Measurements from ENCODE around the gene TGFBR2.
A peak's percentile ranks its signal among the peaks of the same experiment; 100 is the strongest.
"Not testable (repeated sequence)": the region's sequence is repeated elsewhere in the genome, so short reads cannot be mapped to it uniquely, and the experiment has no call there.

The TGFBR2 gene

GRCh38 chr3:30662836-30663235, 56.4 kb downstream of the TGFBR2 start:
- WGBS: 68% methylated on average over 3 of the region's 3 CpGs
- H3K4me1 ChIP-seq (ENCODE audit: insufficient read depth, low read length): peaks cover 88% of the 10 kb centered on the region
- H3K9ac ChIP-seq (ENCODE audit: low read depth, low read length): no peak overlapping the region
- no peaks in the 10 kb centered on the region for H3K27me3 ChIP-seq (ENCODE audit: insufficient read depth, low read length)
- no peak overlapping the region for H3K27ac ChIP-seq (ENCODE audit: low read depth, low read length)
- no peak overlapping the region for H3K4me3 ChIP-seq (ENCODE audit: low read length)
- 0 out of 2 replicates have a peak, but pooled peaks cover 5% of the 10 kb centered on the region for H3K36me3 ChIP-seq (ENCODE audit: insufficient read depth, low read length)
- H3K9me3 ChIP-seq (ENCODE audit: insufficient read depth, low read depth, low read length): no peaks in the 10 kb centered on the region

- Histone ChIP-seq H3K9ac (ENCODE audit: low read depth, low read length) (no peak overlapping the region), H3K9me3 (ENCODE audit: insufficient read depth, low read depth, low read length) (no peaks in the 10 kb centered on the region), H3K4me3 (ENCODE audit: low read length) (no peak overlapping the region), H3K27me3 (ENCODE audit: insufficient read depth, low read length) (no peaks in the 10 kb centered on the region), H3K4me1 (ENCODE audit: insufficient read depth, low read length) (peaks cover 88% of the 10 kb centered on the region), H3K36me3 (ENCODE audit: insufficient read depth, low read length) (0 out of 2 replicates have a peak, but pooled peaks cover 5% of the 10 kb centered on the region), H3K27ac (ENCODE audit: low read depth, low read length) (no peak overlapping the region)
- 93% methylated on average over 4 of the region's 4 CpGs for WGBS
These were observed 57.3 kb downstream of the TGFBR2 start for GRCh38 chr3:30663533-30664241.

- H3K27ac ChIP-seq (ENCODE audit: low read depth, low read length): no peak overlapping the region
- H3K9me3 ChIP-seq (ENCODE audit: insufficient read depth, low read depth, low read length): no peaks in the 10 kb centered on the region
- H3K27me3 ChIP-seq (ENCODE audit: insufficient read depth, low read length): no peaks in the 10 kb centered on the region
- H3K36me3 ChIP-seq (ENCODE audit: insufficient read depth, low read length): 0 out of 2 replicates have a peak, but pooled peaks cover 5% of the 10 kb centered on the region
- H3K4me1 ChIP-seq (ENCODE audit: insufficient read depth, low read length): peaks cover 81% of the 10 kb centered on the region
- 95% methylated on average over 8 of the region's 8 CpGs for WGBS
- H3K9ac ChIP-seq (ENCODE audit: low read depth, low read length): no peak overlapping the region
- no peak overlapping the region for H3K4me3 ChIP-seq (ENCODE audit: low read length)
These were observed 58.1 kb downstream of the TGFBR2 start for GRCh38 chr3:30664459-30664858.

- Histone ChIP-seq H3K4me3 (ENCODE audit: low read length) (no peak overlapping the region), H3K9ac (ENCODE audit: low read depth, low read length) (no peak overlapping the region), H3K4me1 (ENCODE audit: insufficient read depth, low read length) (peaks cover 77% of the 10 kb centered on the region), H3K27me3 (ENCODE audit: insufficient read depth, low read length) (no peaks in the 10 kb centered on the region), H3K36me3 (ENCODE audit: insufficient read depth, low read length) (0 out of 2 replicates have a peak, but pooled peaks cover 5% of the 10 kb centered on the region), H3K27ac (ENCODE audit: low read depth, low read length) (no peak overlapping the region), H3K9me3 (ENCODE audit: insufficient read depth, low read depth, low read length) (no peaks in the 10 kb centered on the region)
- WGBS: 94% methylated on average over 6 of the region's 6 CpGs
These were observed 58.5 kb downstream of the TGFBR2 start for GRCh38 chr3:30664884-30665283.

- Histone ChIP-seq H3K27me3 (ENCODE audit: insufficient read depth, low read length) (no peaks in the 10 kb centered on the region), H3K4me3 (ENCODE audit: low read length) (no peak overlapping the region), H3K9ac (ENCODE audit: low read depth, low read length) (no peak overlapping the region), H3K36me3 (ENCODE audit: insufficient read depth, low read length) (peaks cover 8% of the 10 kb centered on the region; the same call in 1 of the 2 replicates), H3K27ac (ENCODE audit: low read depth, low read length) (no peak overlapping the region), H3K9me3 (ENCODE audit: insufficient read depth, low read depth, low read length) (no peaks in the 10 kb centered on the region), H3K4me1 (ENCODE audit: insufficient read depth, low read length) (peaks cover 70% of the 10 kb centered on the region)
- WGBS: 91% methylated on average over 2 of the region's 2 CpGs
These were observed 59.1 kb downstream of the TGFBR2 start for GRCh38 chr3:30665539-30665938.

GRCh38 chr3:30666572-30667279, 60.3 kb downstream of the TGFBR2 start:
- H3K9ac ChIP-seq (ENCODE audit: low read depth, low read length): no peak overlapping the region
- 31% methylated on average over 5 of the region's 7 CpGs for WGBS
- peaks cover 18% of the 10 kb centered on the region for H3K36me3 ChIP-seq (ENCODE audit: insufficient read depth, low read length)
- no peak overlapping the region for H3K4me3 ChIP-seq (ENCODE audit: low read length)
- peaks cover 62% of the 10 kb centered on the region for H3K4me1 ChIP-seq (ENCODE audit: insufficient read depth, low read length)
- no peaks in the 10 kb centered on the region for H3K9me3 ChIP-seq (ENCODE audit: insufficient read depth, low read depth, low read length)
- no peaks in the 10 kb centered on the region for H3K27me3 ChIP-seq (ENCODE audit: insufficient read depth, low read length)
- peak overlapping the region; percentile 49 for H3K27ac ChIP-seq (ENCODE audit: low read depth, low read length)

- H3K4me1 ChIP-seq (ENCODE audit: insufficient read depth, low read length): peaks cover 60% of the 10 kb centered on the region
- no peak overlapping the region; the same call in 1 of the 2 replicates for H3K4me3 ChIP-seq (ENCODE audit: low read length)
- WGBS: 13% methylated on average over 1 of the region's 1 CpG
- peak overlapping the region; percentile 73 for H3K27ac ChIP-seq (ENCODE audit: low read depth, low read length)
- no peaks in the 10 kb centered on the region for H3K9me3 ChIP-seq (ENCODE audit: insufficient read depth, low read depth, low read length)
- no peaks in the 10 kb centered on the region for H3K27me3 ChIP-seq (ENCODE audit: insufficient read depth, low read length)
- H3K36me3 ChIP-seq (ENCODE audit: insufficient read depth, low read length): peaks cover 23% of the 10 kb centered on the region
- H3K9ac ChIP-seq (ENCODE audit: low read depth, low read length): no peak overlapping the region
These were observed 60.9 kb downstream of the TGFBR2 start for GRCh38 chr3:30667280-30667651.

GRCh38 chr3:30668051-30668609, 61.7 kb downstream of the TGFBR2 start:
- peaks cover 32% of the 10 kb centered on the region for H3K36me3 ChIP-seq (ENCODE audit: insufficient read depth, low read length)
- WGBS: 78% methylated on average over 5 of the region's 5 CpGs
- H3K4me1 ChIP-seq (ENCODE audit: insufficient read depth, low read length): peaks cover 52% of the 10 kb centered on the region
- H3K27ac ChIP-seq (ENCODE audit: low read depth, low read length): no peak overlapping the region
- no peaks in the 10 kb centered on the region for H3K9me3 ChIP-seq (ENCODE audit: insufficient read depth, low read depth, low read length)
- H3K9ac ChIP-seq (ENCODE audit: low read depth, low read length): no peak overlapping the region
- H3K27me3 ChIP-seq (ENCODE audit: insufficient read depth, low read length): no peaks in the 10 kb centered on the region
- H3K4me3 ChIP-seq (ENCODE audit: low read length): no peak overlapping the region

- Histone ChIP-seq H3K4me1 (ENCODE audit: insufficient read depth, low read length) (peaks cover 41% of the 10 kb centered on the region), H3K36me3 (ENCODE audit: insufficient read depth, low read length) (peaks cover 45% of the 10 kb centered on the region)
- 96% methylated on average over 6 of the region's 7 CpGs for WGBS
- H3K9me3 ChIP-seq (ENCODE audit: insufficient read depth, low read depth, low read length); H3K9ac ChIP-seq (ENCODE audit: low read depth, low read length); H3K27me3 ChIP-seq (ENCODE audit: insufficient read depth, low read length); H3K27ac ChIP-seq (ENCODE audit: low read depth, low read length); H3K4me3 ChIP-seq (ENCODE audit: low read length): not testable (repeated sequence)
These were observed 63.0 kb downstream of the TGFBR2 start for GRCh38 chr3:30669360-30669934.

GRCh38 chr3:30670292-30670691, 63.9 kb downstream of the TGFBR2 start:
- H3K4me1 ChIP-seq (ENCODE audit: insufficient read depth, low read length): peaks cover 32% of the 10 kb centered on the region
- H3K36me3 ChIP-seq (ENCODE audit: insufficient read depth, low read length): peaks cover 53% of the 10 kb centered on the region
- no peaks in the 10 kb centered on the region for H3K27me3 ChIP-seq (ENCODE audit: insufficient read depth, low read length)
- no peak overlapping the region for H3K9ac ChIP-seq (ENCODE audit: low read depth, low read length)
- no peaks in the 10 kb centered on the region for H3K9me3 ChIP-seq (ENCODE audit: insufficient read depth, low read depth, low read length)
- no peak overlapping the region for H3K27ac ChIP-seq (ENCODE audit: low read depth, low read length)
- H3K4me3 ChIP-seq (ENCODE audit: low read length): no peak overlapping the region
